H9 (cell line): ENCODE measurements around the gene LRMDA. TPM values are rescaled to one million over a fixed set of nuclear protein-coding genes. Genes with fewer than 3 reads are reported as not detected.

ENCODE experiments used
- DNase-seq: peaks from one replicate; pipeline ENCODE4 v3.0.0-alpha.2; 2017
- H2AFZ ChIP-seq: one replicate; pipeline ENCODE4 v1.6.1; 2013; ENCODE audit warnings: mild to moderate bottlenecking, low read length, control low read depth, moderate library complexity
- H2AK5ac ChIP-seq: 2 replicates; pipeline ENCODE4 v1.6.1; 2013; ENCODE audit warnings: low read length, control low read depth, mixed read lengths; ENCODE audit not compliant: insufficient read length
- H2BK120ac ChIP-seq: one replicate; pipeline ENCODE4 v1.6.1; 2013; ENCODE audit warnings: low read depth, mild to moderate bottlenecking, low read length, control low read depth, inconsistent platforms; ENCODE audit not compliant: poor library complexity, severe bottlenecking
- H2BK12ac ChIP-seq: 2 replicates; pipeline ENCODE4 v1.6.1; 2013; ENCODE audit warnings: low read length, control low read depth, mixed read lengths, low read depth; ENCODE audit not compliant: insufficient read length
- H2BK15ac ChIP-seq: 2 replicates; pipeline ENCODE4 v1.6.1; 2013; ENCODE audit warnings: low read depth, low read length, control low read depth
- H2BK20ac ChIP-seq: one replicate; pipeline ENCODE4 v1.6.1; 2013; ENCODE audit warnings: low read depth, mild to moderate bottlenecking, low read length, control low read depth, inconsistent platforms; ENCODE audit not compliant: poor library complexity, severe bottlenecking
- H2BK5ac ChIP-seq: 2 replicates; pipeline ENCODE4 v1.6.1; 2013; ENCODE audit warnings: low read length, control low read depth, mixed read lengths; ENCODE audit not compliant: insufficient read length
- H3K14ac ChIP-seq: 2 replicates; pipeline ENCODE4 v1.6.1; 2013; ENCODE audit warnings: low read length, control low read depth; ENCODE audit not compliant: insufficient read depth
- H3K18ac ChIP-seq: 2 replicates; pipeline ENCODE4 v1.6.1; 2013; ENCODE audit warnings: low read depth, mild to moderate bottlenecking, mixed read lengths, low read length, control low read depth; ENCODE audit not compliant: insufficient read length
- H3K23ac ChIP-seq: 2 replicates; pipeline ENCODE4 v1.6.1; 2013; ENCODE audit warnings: low read length, control low read depth, mixed read lengths, low read depth; ENCODE audit not compliant: insufficient read length
- H3K23me2 ChIP-seq: 2 replicates; pipeline ENCODE4 v1.6.1; 2013; ENCODE audit warnings: low read depth, mild to moderate bottlenecking, mixed read lengths, low read length, control low read depth; ENCODE audit not compliant: insufficient read length, poor library complexity, severe bottlenecking
- H3K27ac ChIP-seq: 2 replicates; pipeline ENCODE4 v1.5.1; 2013; ENCODE audit warnings: low read length, control low read depth, mixed read lengths, low read depth; ENCODE audit not compliant: insufficient read length
- H3K27me3 ChIP-seq: 2 replicates; pipeline ENCODE4 v1.6.1; 2013; ENCODE audit warnings: low read length, control low read depth, inconsistent platforms; ENCODE audit not compliant: insufficient read depth
- H3K4ac ChIP-seq: 2 replicates; pipeline ENCODE4 v1.6.1; 2013; ENCODE audit warnings: low read depth, mild to moderate bottlenecking, control low read depth, inconsistent platforms, low read length, moderate library complexity
- H3K4me1 ChIP-seq: 2 replicates; pipeline ENCODE4 v1.6.1; 2013; ENCODE audit warnings: low read length, control low read depth, inconsistent platforms; ENCODE audit not compliant: insufficient read depth
- H3K4me2 ChIP-seq: 2 replicates; pipeline ENCODE4 v1.6.1; 2013; ENCODE audit warnings: low read length, control low read depth, mixed read lengths; ENCODE audit not compliant: insufficient read length, insufficient read depth
- H3K56ac ChIP-seq: 2 replicates; pipeline ENCODE4 v1.6.1; 2013; ENCODE audit warnings: low read depth, mild to moderate bottlenecking, mixed read lengths, low read length, control low read depth; ENCODE audit not compliant: insufficient read length
- H3K79me1 ChIP-seq: 2 replicates; pipeline ENCODE4 v1.6.1; 2013; ENCODE audit warnings: low read depth, mild to moderate bottlenecking, moderate library complexity, low read length, control low read depth, inconsistent platforms; ENCODE audit not compliant: insufficient read depth, poor library complexity, severe bottlenecking
- H3K79me2 ChIP-seq: 2 replicates; pipeline ENCODE4 v1.6.1; 2013; ENCODE audit warnings: low read length, control low read depth, inconsistent platforms; ENCODE audit not compliant: insufficient read depth
- H3K9ac ChIP-seq: 2 replicates; pipeline ENCODE4 v1.6.1; 2013; ENCODE audit warnings: low read length, control low read depth, mixed read lengths; ENCODE audit not compliant: insufficient read length; ENCODE audit errors: extremely low read depth
- H3K9me3 ChIP-seq: one replicate; pipeline ENCODE4 v1.6.1; 2013; ENCODE audit warnings: low read depth, low read length, inconsistent platforms; ENCODE audit not compliant: control insufficient read depth
- H3T11ph ChIP-seq: one replicate; pipeline ENCODE4 v1.6.1; 2013; ENCODE audit warnings: mild to moderate bottlenecking, low read length, control low read depth, inconsistent platforms
- H4K20me1 ChIP-seq: one replicate; pipeline ENCODE4 v1.6.1; 2013; ENCODE audit not compliant: control insufficient read depth, insufficient read length, insufficient read depth
- H4K5ac ChIP-seq: 2 replicates; pipeline ENCODE4 v1.6.1; 2013; ENCODE audit warnings: low read depth, mild to moderate bottlenecking, mixed read lengths, low read length, control low read depth; ENCODE audit not compliant: insufficient read length
- H4K8ac ChIP-seq: replicated peaks from 2 replicates; pipeline ENCODE4 v1.6.1; 2013; ENCODE audit warnings: low read length, control low read depth, mixed read lengths, low read depth; ENCODE audit not compliant: insufficient read length
- H4K91ac ChIP-seq: 2 replicates; pipeline ENCODE4 v1.6.1; 2013; ENCODE audit warnings: low read depth, mild to moderate bottlenecking, moderate library complexity, mixed read lengths, low read length, control low read depth; ENCODE audit not compliant: insufficient read length
- H3K27ac Mint-ChIP-seq, 3 experiments: 2 replicates in 2 of 3; 3 replicates in 1 of 3; pipeline ENCODE4 v1.8.0; 2020 to 2021; ENCODE audit warnings: mixed read lengths in 3 of 3, mild to moderate bottlenecking in 1 of 3, moderate library complexity in 1 of 3
- H3K27me3 Mint-ChIP-seq: 2 replicates; pipeline ENCODE4 v1.8.0; 2021; ENCODE audit warnings: low read depth, mild to moderate bottlenecking, moderate library complexity, mixed read lengths
- H3K36me3 Mint-ChIP-seq, 3 experiments: 2 replicates in 2 of 3; 3 replicates in 1 of 3; pipeline ENCODE4 v1.8.0; 2020 to 2021; ENCODE audit warnings: low read depth in 3 of 3, mixed read lengths in 3 of 3; ENCODE audit not compliant: insufficient read depth in 1 of 3
- H3K4me1 Mint-ChIP-seq, 2 experiments: 2 replicates each; pipeline ENCODE4 v1.8.0; 2020; ENCODE audit warnings: mixed read lengths in 2 of 2
- H3K4me3 Mint-ChIP-seq, 2 experiments: 2 replicates in 1 of 2; 3 replicates in 1 of 2; pipeline ENCODE4 v1.8.0; 2020 to 2021; ENCODE audit warnings: mild to moderate bottlenecking in 2 of 2, mixed read lengths in 2 of 2, moderate library complexity in 1 of 2
- H3K9me3 Mint-ChIP-seq, 2 experiments: 2 replicates in 1 of 2; 3 replicates in 1 of 2; pipeline ENCODE4 v1.8.0; 2020; ENCODE audit warnings: mild to moderate bottlenecking in 2 of 2, mixed read lengths in 2 of 2, moderate library complexity in 1 of 2
- CTCF ChIP-seq: fragments of 200-600 bp; sonication (generic); conservative IDR thresholded peaks from 3 replicates; pipeline ENCODE4 v1.8.0; 2021; ENCODE audit warnings: antibody characterized with exemption, mild to moderate bottlenecking
- WGBS: extraction: QIAGEN DNeasy Blood & Tissue Kit; methylation state at CpG from one replicate; pipeline ENCODE4 v1.1.7; 2013; ENCODE audit warnings: missing lambda C conversion rate, low lambda C conversion rate, mixed read lengths; ENCODE audit not compliant: insufficient read length; ENCODE audit errors: extremely low coverage; 5-methylcytosine and 5-hydroxymethylcytosine counted together
- total RNA-seq: library from RNA; stranded (reverse); gene quantifications from 2 replicates; pipeline ENCODE4 v1.2.1, GENCODE V29; 2021

LRMDA gene
- total RNA-seq, 1 experiment from 2014 or later: 1.8 TPM

- Histone ChIP-seq H2AK5ac (no peak overlapping the region), H2BK120ac (no peak overlapping the region), H3T11ph (no peak overlapping the region), H4K5ac (no peak overlapping the region), H3K4me2 (no peak overlapping the region), H3K79me1 (no peaks in the 10 kb centered on the region), H3K23ac (no peak overlapping the region), H2BK20ac (no peak overlapping the region), H3K4ac (no peak overlapping the region), H2BK15ac (no peak overlapping the region), H3K18ac (no peak overlapping the region), H4K20me1 (no peaks in the 10 kb centered on the region), H2AFZ (no peak overlapping the region), H2BK12ac (no peak overlapping the region), H3K4me1 (no peaks in the 10 kb centered on the region; the same call in 1 of the 2 replicates), H3K79me2 (no peaks in the 10 kb centered on the region), H3K56ac (no peak overlapping the region), H3K14ac (no peak overlapping the region), H3K27ac (no peak overlapping the region), H4K91ac (no peak overlapping the region), H3K9me3 (no peaks in the 10 kb centered on the region), H3K23me2 (no peaks in the 10 kb centered on the region), H4K8ac (no peak overlapping the region), H3K27me3 (no peaks in the 10 kb centered on the region), H3K9ac (no peak overlapping the region), H2BK5ac (no peak overlapping the region)
- no peak for DNase-seq
- no peak for TF ChIP-seq CTCF
- no CpG with 5 or more reads among the region's 14 CpGs for WGBS
- Mint-ChIP-seq H3K4me3 (no peak overlapping the region), H3K36me3 (no peaks in the 10 kb centered on the region), H3K27me3 (no peaks in the 10 kb centered on the region; the same call in none of the 2 replicates), H3K4me1 (peaks cover 24 to 27% of the 10 kb centered on the region in 2 experiments), H3K9me3 (peaks cover 0 to 2% of the 10 kb centered on the region in 2 experiments; a peak in 2 of 5 replicates), H3K27ac (no peak overlapping the region)
Measured at GRCh38 chr10:75803816-75804552, 372.6 kb downstream of the LRMDA start.
